ENCODE data around the gene HMCES.
"Not testable (repeated sequence)": the region's sequence is repeated elsewhere in the genome, so short reads cannot be mapped to it uniquely, and the experiment has no call there.

HMCES gene

GRCh38 chr3:129345971-129346370, 67.3 kb downstream of the HMCES start:
- Histone ChIP-seq H3K36me3 (ENCODE audit: insufficient read depth) (no peaks in the 10 kb centered on the region), H3K27me3 (ENCODE audit: insufficient read depth, low read depth) (0 out of 2 replicates have a peak, but pooled peaks cover 4% of the 10 kb centered on the region), H3K9ac (no peak overlapping the region), H3K4me2 (no peak overlapping the region), H4K20me1 (ENCODE audit: insufficient read depth) (no peaks in the 10 kb centered on the region), H3K4me1 (ENCODE audit: low read depth, poor library complexity, severe bottlenecking) (no peaks in the 10 kb centered on the region), H3K79me2 (ENCODE audit: insufficient read depth, low read depth) (no peaks in the 10 kb centered on the region), H3K4me3 (IDR thresholded peaks at IDR 0.05; ENCODE audit: insufficient read depth, low read depth, low read length) (no peak overlapping the region), H3K27ac (no peak overlapping the region), H2AFZ (ENCODE audit: low read depth) (no peak overlapping the region)
- no peak for TF ChIP-seq CTCF (conservative IDR thresholded peaks at IDR 0.05; ENCODE audit: low read depth, low read length)

DNA sequence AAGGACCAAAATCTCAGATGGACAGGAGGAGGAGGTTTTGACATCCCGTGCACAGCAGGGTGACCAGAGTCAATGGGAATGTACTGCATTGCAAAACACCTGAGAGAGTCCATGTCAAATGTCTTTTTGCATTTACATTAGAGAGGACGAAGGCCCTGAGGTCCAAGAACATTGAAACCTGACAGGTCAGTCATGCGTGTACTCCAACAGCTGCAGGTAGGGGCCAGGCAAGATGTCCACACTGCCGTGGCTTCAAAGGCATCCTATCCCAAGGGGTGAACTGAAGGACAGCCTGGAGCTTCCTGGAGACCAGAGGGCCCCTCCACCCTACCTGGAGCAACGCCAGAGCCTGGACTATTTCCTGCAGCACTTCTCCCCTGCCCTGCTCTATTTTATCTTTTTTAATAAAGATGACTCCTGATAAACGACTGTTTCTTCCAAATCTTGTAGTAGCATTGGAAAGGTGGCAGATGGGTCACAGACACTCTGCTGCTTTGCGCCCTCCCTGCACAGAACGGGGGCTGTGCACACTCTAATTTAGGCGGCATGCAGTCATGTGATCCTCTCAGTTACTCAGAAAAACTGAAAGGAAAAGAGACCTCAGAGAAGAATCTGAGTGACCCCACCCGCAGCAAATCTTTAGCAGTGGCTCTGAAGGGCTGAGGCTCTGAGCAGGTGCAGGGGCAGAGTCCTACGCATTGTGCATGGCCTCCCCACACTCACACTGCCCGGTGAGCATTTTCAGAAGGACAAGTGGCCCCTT, 68.2 kb downstream of the HMCES start:
- Histone ChIP-seq H3K4me3 (IDR thresholded peaks at IDR 0.05; ENCODE audit: insufficient read depth, low read depth, low read length) (no peak overlapping the region), H2AFZ (ENCODE audit: low read depth) (no peak overlapping the region), H3K4me2 (no peak overlapping the region), H3K79me2 (ENCODE audit: insufficient read depth, low read depth) (no peaks in the 10 kb centered on the region), H3K36me3 (ENCODE audit: insufficient read depth) (no peaks in the 10 kb centered on the region), H3K4me1 (ENCODE audit: low read depth, poor library complexity, severe bottlenecking) (no peaks in the 10 kb centered on the region), H3K9ac (no peak overlapping the region), H3K27ac (no peak overlapping the region), H3K27me3 (ENCODE audit: insufficient read depth, low read depth) (0 out of 2 replicates have a peak, but pooled peaks cover 4% of the 10 kb centered on the region), H4K20me1 (ENCODE audit: insufficient read depth) (no peaks in the 10 kb centered on the region)
- no peak for TF ChIP-seq CTCF (conservative IDR thresholded peaks at IDR 0.05; ENCODE audit: low read depth, low read length)

- 0 out of 2 replicates have a peak, but pooled peaks cover 4% of the 10 kb centered on the region for H3K27me3 ChIP-seq (ENCODE audit: insufficient read depth, low read depth)
- H3K36me3 ChIP-seq (ENCODE audit: insufficient read depth): no peaks in the 10 kb centered on the region
- TF ChIP-seq CTCF (conservative IDR thresholded peaks at IDR 0.05; ENCODE audit: low read depth, low read length): no peak
- H3K79me2 ChIP-seq (ENCODE audit: insufficient read depth, low read depth): no peaks in the 10 kb centered on the region
- no peaks in the 10 kb centered on the region for H4K20me1 ChIP-seq (ENCODE audit: insufficient read depth)
- no peak overlapping the region for H3K4me3 ChIP-seq (IDR thresholded peaks at IDR 0.05; ENCODE audit: insufficient read depth, low read depth, low read length)
- no peak overlapping the region for H2AFZ ChIP-seq (ENCODE audit: low read depth)
- H3K27ac ChIP-seq: no peak overlapping the region
- no peak overlapping the region for H3K9ac ChIP-seq
- no peak overlapping the region for H3K4me2 ChIP-seq
- no peaks in the 10 kb centered on the region for H3K4me1 ChIP-seq (ENCODE audit: low read depth, poor library complexity, severe bottlenecking)
These were observed 68.8 kb downstream of the HMCES start for GRCh38 chr3:129347458-129347845.

DNA sequence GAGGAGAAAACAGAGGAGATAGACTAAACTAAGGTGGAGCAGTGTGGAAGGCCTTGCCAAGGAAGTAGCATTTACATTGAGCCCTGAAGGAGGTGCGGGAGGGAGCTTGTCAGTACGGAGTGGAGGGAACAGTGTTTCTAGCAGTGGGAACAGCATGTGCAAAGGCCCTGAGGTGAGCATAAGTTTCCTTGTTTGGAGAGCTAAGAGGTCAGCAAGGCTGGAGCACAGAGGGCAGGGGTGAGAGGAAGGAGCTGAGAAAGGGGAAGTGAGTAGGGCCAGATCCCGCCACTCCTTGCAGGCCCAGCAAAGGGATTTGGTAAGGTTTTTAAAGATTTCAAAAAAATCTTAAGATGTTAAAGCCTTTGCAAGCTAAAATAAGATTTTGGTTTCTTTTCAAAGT, 70.1 kb downstream of the HMCES start:
- no peak overlapping the region for H2AFZ ChIP-seq (ENCODE audit: low read depth)
- TF ChIP-seq CTCF (conservative IDR thresholded peaks at IDR 0.05; ENCODE audit: low read depth, low read length): no peak
- H3K27me3 ChIP-seq (ENCODE audit: insufficient read depth, low read depth): 0 out of 2 replicates have a peak, but pooled peaks cover 4% of the 10 kb centered on the region
- no peak overlapping the region for H3K9ac ChIP-seq
- no peaks in the 10 kb centered on the region for H3K36me3 ChIP-seq (ENCODE audit: insufficient read depth)
- no peak overlapping the region for H3K27ac ChIP-seq
- no peaks in the 10 kb centered on the region for H3K79me2 ChIP-seq (ENCODE audit: insufficient read depth, low read depth)
- H3K4me2 ChIP-seq: no peak overlapping the region
- H3K4me1 ChIP-seq (ENCODE audit: low read depth, poor library complexity, severe bottlenecking): no peaks in the 10 kb centered on the region
- H3K4me3 ChIP-seq (IDR thresholded peaks at IDR 0.05; ENCODE audit: insufficient read depth, low read depth, low read length): no peak overlapping the region
- no peaks in the 10 kb centered on the region for H4K20me1 ChIP-seq (ENCODE audit: insufficient read depth)

- not testable (repeated sequence) for H3K4me2 ChIP-seq; H3K4me1 ChIP-seq (ENCODE audit: low read depth, poor library complexity, severe bottlenecking); H3K79me2 ChIP-seq (ENCODE audit: insufficient read depth, low read depth); H3K27me3 ChIP-seq (ENCODE audit: insufficient read depth, low read depth); H3K27ac ChIP-seq; H3K9ac ChIP-seq; H4K20me1 ChIP-seq (ENCODE audit: insufficient read depth); H3K4me3 ChIP-seq (IDR thresholded peaks at IDR 0.05; ENCODE audit: insufficient read depth, low read depth, low read length); H2AFZ ChIP-seq (ENCODE audit: low read depth); H3K36me3 ChIP-seq (ENCODE audit: insufficient read depth)
These were observed 70.5 kb downstream of the HMCES start for GRCh38 chr3:129349169-129349568.
